Astrocyte (in vitro differentiated cells and primary cell): Measurements from ENCODE around the gene POU6F2.

Source experiments
- CTCF ChIP-seq: IDR thresholded peaks from 2 replicates; pipeline ENCODE4 v1.5.1; 2011; ENCODE audit warnings: low read depth, mild to moderate bottlenecking, inconsistent platforms, low read length, moderate library complexity; ENCODE audit not compliant: insufficient read depth
- EZH2 ChIP-seq: IDR thresholded peaks from 2 replicates; pipeline ENCODE4 v1.6.1; 2012; ENCODE audit warnings: mild to moderate bottlenecking, low read length, inconsistent platforms; ENCODE audit not compliant: insufficient read depth

GRCh38 chr7:39069031-39069430 is 91.3 kb downstream of the POU6F2 start:
- TF ChIP-seq EZH2 (no peak), CTCF (no peak)
